Gastroesophageal sphincter (tissue), 4 donors: ENCODE data around the gene F5. TPM values are rescaled to one million over a fixed set of nuclear protein-coding genes. Genes with fewer than 3 reads are reported as not detected.

Experiments used
- ATAC-seq: fragments of 150-250 bp; one replicate; pipeline ENCODE4 v1.9.1; 2016; ENCODE audit warnings: mild to moderate bottlenecking, moderate library complexity
- H3K27ac ChIP-seq, 4 donors: fragments of 200-600 bp; sonication (generic) in 3 of 4; 1 replicate in 3 of 4; 2 replicates in 1 of 4; pipeline ENCODE4 v1.5.1; 2016 to 2019
- H3K27me3 ChIP-seq: fragments of 200-600 bp; sonication (generic); one replicate; pipeline ENCODE4 v1.5.1; 2019
- H3K36me3 ChIP-seq, 2 donors: fragments of 200-600 bp; sonication (generic); one replicate each; pipeline ENCODE4 v1.5.1; 2019; ENCODE audit warnings: control low read depth in 1 of 2
- H3K4me1 ChIP-seq, 3 donors: fragments of 200-600 bp; sonication (generic); 1 replicate in 2 of 3; 2 replicates in 1 of 3; pipeline ENCODE4 v1.5.1; 2016 to 2019; ENCODE audit warnings: control low read depth in 2 of 3
- H3K4me3 ChIP-seq, 2 donors: fragments of 200-600 bp; sonication (generic); one replicate each; pipeline ENCODE4 v1.5.1; 2019; ENCODE audit warnings: mild to moderate bottlenecking in 1 of 2, moderate library complexity in 1 of 2
- H3K9me3 ChIP-seq, 3 donors: fragments of 200-600 bp; sonication (generic); one replicate each; pipeline ENCODE4 v1.5.1; 2017 to 2019; ENCODE audit warnings: control low read depth in 2 of 3
- EP300 ChIP-seq: sonication (generic); formaldehyde crosslinking; IDR thresholded peaks from one replicate; pipeline ENCODE4 v1.6.1; 2017; ENCODE audit warnings: antibody characterized with exemption, mild to moderate bottlenecking
- POLR2A ChIP-seq, 2 donors: fragments of 450-650 bp; IDR thresholded peaks; one replicate each; pipeline ENCODE4 v1.6.1; 2017; ENCODE audit warnings: antibody characterized with exemption in 2 of 2, mild to moderate bottlenecking in 2 of 2, moderate library complexity in 1 of 2
- POLR2AphosphoS5 ChIP-seq: sonication (generic); formaldehyde crosslinking; IDR thresholded peaks from one replicate; pipeline ENCODE4 v1.6.1; 2017; ENCODE audit warnings: antibody characterized with exemption
- WGBS, 2 donors: methylation state at CpG; one replicate each; pipeline ENCODE4 v1.1.5; 2018; ENCODE audit warnings: low coverage in 1 of 2; 5-methylcytosine and 5-hydroxymethylcytosine counted together
- total RNA-seq, 4 donors: library from RNA; depleted of rRNA; stranded (reverse); fragments of >200 nt; gene quantifications; one replicate each; pipeline ENCODE4 v1.1.0, GENCODE V29; 2016
- TF ChIP-seq, protein P1 (sequence below), 4 experiments: fragments of 200-600 bp in 2 of 4; fragments of 450-650 bp in 2 of 4; sonication (generic) in 1 of 4; IDR thresholded peaks; one replicate each; pipeline ENCODE4 v1.5.1; 2017 to 2019; ENCODE audit warnings: antibody characterized with exemption in 4 of 4, mild to moderate bottlenecking in 2 of 4, moderate library complexity in 2 of 4

Gene F5
- total RNA-seq, 4 donors from 2014 or later: 0.12 to 3.5 (median 0.42) TPM; not detected in 1

DNA sequence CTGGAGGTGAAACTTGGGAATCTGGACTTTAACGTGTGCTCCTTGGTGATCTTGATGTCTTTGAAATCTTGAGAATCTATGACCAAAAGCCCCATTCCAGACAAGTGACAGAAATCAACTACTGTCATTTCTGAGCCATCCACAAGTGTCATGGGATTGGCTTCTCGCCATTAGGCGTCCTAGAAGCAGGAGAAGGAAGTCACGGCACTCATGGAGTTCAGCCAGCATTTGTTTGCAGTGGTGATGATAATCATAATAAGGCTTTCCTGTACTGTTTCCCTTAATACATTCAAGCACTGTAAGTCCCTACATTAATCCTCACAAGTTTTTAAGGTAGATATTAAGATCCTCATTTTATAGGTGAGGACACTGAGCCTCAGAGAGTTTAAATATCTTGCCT, 11.9 kb downstream of the F5 start:
- Histone ChIP-seq H3K27ac (no peak overlapping the region), H3K4me3 (no peak overlapping the region), H3K9me3 (no peaks in the 10 kb centered on the region), H3K27me3 (no peaks in the 10 kb centered on the region), H3K36me3 (no peaks in the 10 kb centered on the region), H3K4me1 (no peaks in the 10 kb centered on the region)
- no peak for TF ChIP-seq EP300
- TF ChIP-seq, protein P1, sequence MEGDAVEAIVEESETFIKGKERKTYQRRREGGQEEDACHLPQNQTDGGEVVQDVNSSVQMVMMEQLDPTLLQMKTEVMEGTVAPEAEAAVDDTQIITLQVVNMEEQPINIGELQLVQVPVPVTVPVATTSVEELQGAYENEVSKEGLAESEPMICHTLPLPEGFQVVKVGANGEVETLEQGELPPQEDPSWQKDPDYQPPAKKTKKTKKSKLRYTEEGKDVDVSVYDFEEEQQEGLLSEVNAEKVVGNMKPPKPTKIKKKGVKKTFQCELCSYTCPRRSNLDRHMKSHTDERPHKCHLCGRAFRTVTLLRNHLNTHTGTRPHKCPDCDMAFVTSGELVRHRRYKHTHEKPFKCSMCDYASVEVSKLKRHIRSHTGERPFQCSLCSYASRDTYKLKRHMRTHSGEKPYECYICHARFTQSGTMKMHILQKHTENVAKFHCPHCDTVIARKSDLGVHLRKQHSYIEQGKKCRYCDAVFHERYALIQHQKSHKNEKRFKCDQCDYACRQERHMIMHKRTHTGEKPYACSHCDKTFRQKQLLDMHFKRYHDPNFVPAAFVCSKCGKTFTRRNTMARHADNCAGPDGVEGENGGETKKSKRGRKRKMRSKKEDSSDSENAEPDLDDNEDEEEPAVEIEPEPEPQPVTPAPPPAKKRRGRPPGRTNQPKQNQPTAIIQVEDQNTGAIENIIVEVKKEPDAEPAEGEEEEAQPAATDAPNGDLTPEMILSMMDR (IDR thresholded peaks at IDR 0.05): no peak
- TF ChIP-seq POLR2A (IDR thresholded peaks at IDR 0.05): no peak
- TF ChIP-seq POLR2AphosphoS5: no peak
- WGBS, 2 donors: 30 to 34% methylated on average over 3 to 4 of the region's 4 CpGs
- ATAC-seq: no peak

DNA sequence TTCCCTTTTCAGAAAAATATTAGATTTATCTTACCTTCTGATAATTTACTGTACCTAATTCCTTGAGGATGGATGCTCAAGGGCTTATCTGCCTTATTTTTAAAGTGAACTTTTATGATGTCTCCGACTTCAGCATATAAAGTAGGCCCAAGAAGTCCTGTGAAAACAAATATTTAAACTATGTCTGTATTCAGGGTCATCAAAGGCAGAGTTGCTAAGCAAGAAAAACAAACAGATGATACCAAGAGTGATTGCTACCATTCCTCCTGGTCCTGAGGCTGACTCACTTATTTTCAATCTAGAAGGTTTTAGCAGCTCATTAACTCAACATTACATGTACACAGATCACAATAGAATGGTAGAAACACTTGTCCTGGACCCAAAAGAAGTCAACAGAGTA, 14.1 kb downstream of the F5 start:
- H3K9me3 ChIP-seq: no peaks in the 10 kb centered on the region
- 18 to 27% methylated on average over 1 of the region's 1 CpG for WGBS, 2 donors
- H3K4me3 ChIP-seq: no peak overlapping the region
- H3K27me3 ChIP-seq: no peaks in the 10 kb centered on the region
- H3K36me3 ChIP-seq: no peaks in the 10 kb centered on the region
- ATAC-seq: no peak
- TF ChIP-seq POLR2A (IDR thresholded peaks at IDR 0.05) (no peak), EP300 (no peak), POLR2AphosphoS5 (no peak)
- TF ChIP-seq, protein P1 (IDR thresholded peaks at IDR 0.05): no peak
- no peak overlapping the region for H3K27ac ChIP-seq
- no peaks in the 10 kb centered on the region for H3K4me1 ChIP-seq

DNA sequence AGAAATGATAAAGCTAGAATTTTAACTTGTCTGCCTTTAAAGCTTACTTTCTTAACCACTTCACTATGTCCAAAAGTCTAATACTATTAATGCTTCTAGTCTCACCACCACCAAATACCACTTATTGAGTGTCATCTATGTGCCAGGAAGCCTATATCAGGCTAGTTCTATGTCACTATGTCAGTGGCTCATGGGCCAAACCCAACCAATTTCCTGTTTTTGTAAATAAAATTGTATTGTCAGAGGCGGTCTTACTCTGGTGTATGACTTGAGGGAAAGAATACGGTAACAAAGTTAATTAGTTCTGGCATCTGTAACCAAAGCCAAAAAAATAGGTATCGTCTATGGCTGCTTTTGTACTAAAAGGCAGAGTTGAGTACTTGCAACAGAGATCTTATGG, 14.8 kb downstream of the F5 start:
- no peaks in the 10 kb centered on the region for H3K4me1 ChIP-seq
- no peaks in the 10 kb centered on the region for H3K9me3 ChIP-seq
- H3K27me3 ChIP-seq: no peaks in the 10 kb centered on the region
- no peak for ATAC-seq
- no peak overlapping the region for H3K27ac ChIP-seq
- 82% methylated on average over 3 of the region's 3 CpGs for WGBS, 2 donors
- no peak overlapping the region for H3K4me3 ChIP-seq
- TF ChIP-seq POLR2AphosphoS5 (no peak), EP300 (no peak), POLR2A (IDR thresholded peaks at IDR 0.05) (no peak)
- TF ChIP-seq, protein P1 (IDR thresholded peaks at IDR 0.05): no peak
- no peaks in the 10 kb centered on the region for H3K36me3 ChIP-seq

DNA sequence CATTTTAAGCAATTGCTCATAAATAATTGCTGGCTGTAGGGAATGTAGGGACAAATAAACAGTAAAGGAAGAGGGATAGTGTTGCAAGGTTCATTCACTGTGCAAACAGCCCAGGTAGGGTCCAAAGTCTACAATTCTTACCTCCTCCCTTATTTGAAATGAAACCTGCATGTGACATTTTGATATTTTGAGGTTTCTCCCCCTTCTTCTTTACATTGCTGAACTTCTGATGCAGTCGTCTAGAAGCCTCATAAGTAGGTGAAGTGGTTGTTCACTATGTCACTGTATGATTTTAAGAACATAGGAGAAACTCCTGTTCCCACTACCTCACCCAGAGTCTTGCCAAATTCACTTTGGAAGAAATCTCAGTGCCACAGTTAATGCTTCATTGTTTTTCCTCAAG, 16.1 kb downstream of the F5 start:
- ATAC-seq: no peak
- Histone ChIP-seq H3K4me1 (no peaks in the 10 kb centered on the region), H3K4me3 (no peak overlapping the region), H3K9me3 (no peaks in the 10 kb centered on the region), H3K27me3 (no peaks in the 10 kb centered on the region), H3K27ac (no peak overlapping the region), H3K36me3 (no peaks in the 10 kb centered on the region)
- WGBS, 2 donors: 25 to 53% methylated on average over 1 of the region's 1 CpG
- TF ChIP-seq EP300: no peak
- TF ChIP-seq POLR2AphosphoS5: no peak
- TF ChIP-seq, protein P1 (IDR thresholded peaks at IDR 0.05): no peak
- TF ChIP-seq POLR2A (IDR thresholded peaks at IDR 0.05): no peak

DNA sequence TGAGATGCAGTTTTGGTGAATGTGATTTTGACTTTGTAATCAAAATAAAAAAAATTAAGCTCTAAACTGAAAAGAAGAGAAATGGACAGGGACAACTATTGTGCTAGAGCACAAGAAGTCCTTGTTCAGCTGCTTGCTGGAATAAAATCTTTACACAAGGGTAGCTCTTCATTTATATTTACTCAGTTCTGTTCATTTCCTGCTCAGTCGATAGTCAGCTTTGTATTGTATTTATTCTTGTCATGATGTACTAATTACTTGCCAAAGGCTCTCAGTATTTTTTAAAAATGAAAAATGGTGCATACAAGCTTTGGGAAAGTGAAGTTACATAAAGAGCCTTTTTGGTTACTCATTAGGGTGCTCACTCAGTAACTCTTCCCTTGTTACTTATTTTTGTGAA, 17.8 kb downstream of the F5 start:
- Histone ChIP-seq H3K9me3 (peaks cover 0 to 2% (median 0%) of the 10 kb centered on the region in 3 donors), H3K4me3 (no peak overlapping the region), H3K36me3 (no peaks in the 10 kb centered on the region), H3K27me3 (no peaks in the 10 kb centered on the region), H3K27ac (no peak overlapping the region), H3K4me1 (no peaks in the 10 kb centered on the region)
- 36 to 53% methylated on average over 1 of the region's 1 CpG for WGBS, 2 donors
- ATAC-seq: no peak
- TF ChIP-seq, protein P1 (IDR thresholded peaks at IDR 0.05): no peak
- TF ChIP-seq EP300 (no peak), POLR2A (IDR thresholded peaks at IDR 0.05) (no peak), POLR2AphosphoS5 (no peak)
